ENCODE measurements around the gene LIPF. TPM values are rescaled to one million over a fixed set of nuclear protein-coding genes. Genes with fewer than 3 reads are reported as not detected.

The LIPF gene, protein sequence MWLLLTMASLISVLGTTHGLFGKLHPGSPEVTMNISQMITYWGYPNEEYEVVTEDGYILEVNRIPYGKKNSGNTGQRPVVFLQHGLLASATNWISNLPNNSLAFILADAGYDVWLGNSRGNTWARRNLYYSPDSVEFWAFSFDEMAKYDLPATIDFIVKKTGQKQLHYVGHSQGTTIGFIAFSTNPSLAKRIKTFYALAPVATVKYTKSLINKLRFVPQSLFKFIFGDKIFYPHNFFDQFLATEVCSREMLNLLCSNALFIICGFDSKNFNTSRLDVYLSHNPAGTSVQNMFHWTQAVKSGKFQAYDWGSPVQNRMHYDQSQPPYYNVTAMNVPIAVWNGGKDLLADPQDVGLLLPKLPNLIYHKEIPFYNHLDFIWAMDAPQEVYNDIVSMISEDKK
- not detected for total RNA-seq

DNA sequence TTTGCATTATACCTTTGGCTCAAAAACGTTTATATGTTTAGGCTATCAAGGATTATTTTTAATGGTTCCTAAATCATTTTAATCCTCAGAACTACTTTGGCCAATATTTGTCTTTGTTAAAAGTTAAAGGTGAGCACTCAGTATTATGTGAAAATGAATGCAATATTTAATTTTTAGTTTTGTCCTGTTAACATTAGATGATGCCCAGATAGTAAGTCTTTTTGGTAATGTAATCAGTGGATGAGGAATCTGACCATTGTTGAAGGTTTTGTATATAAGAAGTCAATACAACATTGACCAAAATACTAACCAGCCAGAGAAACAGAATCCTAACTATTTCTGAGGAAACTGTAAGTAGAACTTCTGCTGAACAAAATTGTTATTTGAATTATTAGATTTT is at the start of gene LIPF:
TSS of gene LIPF (plus strand) at position 301 of the 400 bp plus-strand sequence. CDS start 2,856 bp downstream, outside the sequence.
- POLR2A ChIA-PET, result no interaction called here
- H3K4me1 Mint-ChIP-seq, result peaks cover 1% of the 10 kb centered on the region
- no peak for DNase-seq
- intact Hi-C loops (cut with DNase I, micrococcal nuclease), result no loop called here
- ATAC-seq, result no peak
- peaks cover 13% of the 10 kb centered on the region for H3K27me3 Mint-ChIP-seq
- no peaks in the 10 kb centered on the region for H3K9me3 Mint-ChIP-seq (ENCODE audit: low read depth)
- H3K36me3 Mint-ChIP-seq (ENCODE audit: low read depth), result no peaks in the 10 kb centered on the region
- no peak within 1 kb of the TSS for H3K27ac Mint-ChIP-seq
- CTCF ChIA-PET, result no interaction called here
- H3K4me3 Mint-ChIP-seq, result no peak within 1 kb of the TSS

DNA sequence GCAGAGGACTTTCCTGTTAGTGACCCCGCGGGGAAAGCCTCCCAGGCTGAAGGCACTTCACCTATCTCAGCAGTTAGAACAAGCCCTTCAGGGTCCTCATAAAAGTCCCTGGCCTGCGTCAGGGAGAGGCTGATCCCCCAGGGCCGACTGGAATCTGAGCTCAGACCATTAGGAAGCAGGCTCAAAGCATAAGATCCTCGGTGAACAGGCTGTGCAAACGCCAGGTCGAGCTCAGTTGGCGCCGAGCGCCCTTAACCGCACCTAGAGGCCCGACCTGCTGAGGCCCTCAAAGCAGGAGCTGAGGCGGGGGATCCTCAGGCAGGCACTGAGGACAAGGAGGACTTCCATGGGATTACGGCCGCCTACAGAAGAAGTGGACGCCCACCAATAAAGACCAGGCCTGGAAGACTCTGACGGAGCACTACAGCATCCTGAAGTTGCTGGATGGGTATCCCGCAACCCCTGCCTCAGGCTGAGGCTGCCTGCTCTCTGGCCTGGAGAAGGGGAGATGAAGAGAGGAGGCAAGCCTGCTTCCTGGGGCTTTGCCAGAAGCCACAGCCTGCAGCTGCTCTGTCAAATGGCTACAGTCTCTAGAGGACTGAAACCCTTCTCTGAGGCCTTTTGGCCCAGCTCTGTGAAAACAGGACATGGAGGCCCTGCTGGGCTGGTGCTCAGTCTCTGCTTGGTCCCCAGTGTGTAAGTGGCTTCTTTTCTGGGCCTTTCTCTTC is 47.8 kb upstream of the LIPF start:
- Mint-ChIP-seq H3K4me3 (no peak overlapping the region), H3K27ac (no peak overlapping the region), H3K36me3 (ENCODE audit: low read depth) (no peaks in the 10 kb centered on the region), H3K27me3 (no peaks in the 10 kb centered on the region), H3K9me3 (ENCODE audit: low read depth) (no peaks in the 10 kb centered on the region), H3K4me1 (no peaks in the 10 kb centered on the region)
- intact Hi-C loops (cut with DNase I, micrococcal nuclease), result no loop called here
- ATAC-seq, result no peak
- DNase-seq, result no peak
- ChIA-PET CTCF (interaction anchor here (1.1 kb wide), 1 partner anchor 33 kb away, joined by 5 read pairs; the partner anchor contains the start of gene RNLS), POLR2A (no interaction called here)

DNA sequence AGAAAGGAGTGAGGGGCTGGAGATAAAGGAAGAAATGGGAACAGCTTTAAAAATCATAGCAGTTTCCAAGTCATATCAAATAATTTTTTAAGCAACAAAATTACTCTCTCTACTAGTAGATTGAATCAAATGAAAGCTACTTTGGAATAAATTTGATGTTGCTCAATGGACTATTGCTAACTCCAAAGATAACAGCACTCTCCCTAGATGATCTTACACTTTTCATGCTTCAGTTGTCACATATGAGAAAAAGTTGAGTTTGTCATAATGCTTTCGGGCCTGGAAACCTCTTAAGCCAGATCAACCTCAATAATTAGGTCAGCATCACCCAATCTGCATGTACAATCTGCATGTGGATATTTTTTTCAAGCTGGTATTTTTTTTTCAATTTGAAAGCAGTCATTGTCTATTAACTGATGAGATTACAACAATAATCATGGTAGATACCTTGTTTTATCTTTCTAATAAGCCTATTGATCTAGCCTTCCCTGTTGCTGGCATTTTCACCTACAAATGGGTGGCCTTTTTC is 46.4 kb upstream of the LIPF start:
- no peaks in the 10 kb centered on the region for H3K36me3 Mint-ChIP-seq (ENCODE audit: low read depth)

DNA sequence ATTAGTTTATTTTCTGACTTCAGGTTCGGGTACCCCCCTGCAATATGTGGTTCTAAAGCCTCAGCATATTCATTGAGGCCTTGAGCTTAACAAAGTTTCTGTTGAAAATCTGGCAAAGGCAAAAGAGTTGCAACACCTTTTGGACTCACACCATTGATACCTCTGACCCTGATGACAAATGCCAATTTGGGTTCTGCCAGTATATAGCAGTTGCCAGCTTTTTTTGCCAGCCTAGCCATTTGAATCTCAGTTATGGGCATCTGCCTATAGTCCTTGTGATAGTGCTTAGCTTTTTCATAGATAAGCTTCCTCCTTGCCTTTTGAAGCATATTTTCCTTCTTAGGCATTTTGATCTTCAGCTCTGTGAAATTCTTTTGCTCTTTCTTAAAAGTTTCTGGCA is 45.7 kb upstream of the LIPF start:
- ChIA-PET POLR2A (no interaction called here), CTCF (no interaction called here)
- no peak for ATAC-seq
- H3K27me3 Mint-ChIP-seq, result no peaks in the 10 kb centered on the region
- no peaks in the 10 kb centered on the region for H3K9me3 Mint-ChIP-seq (ENCODE audit: low read depth)
- H3K36me3 Mint-ChIP-seq (ENCODE audit: low read depth), result no peaks in the 10 kb centered on the region
- H3K27ac Mint-ChIP-seq, result no peak overlapping the region
- DNase-seq, result no peak
- H3K4me3 Mint-ChIP-seq, result no peak overlapping the region
- intact Hi-C loops (cut with DNase I, micrococcal nuclease), result no loop called here
- H3K4me1 Mint-ChIP-seq, result no peaks in the 10 kb centered on the region

More for the DNA sequence above, 46.4 kb upstream of the LIPF start:
- Mint-ChIP-seq H3K4me1 (no peaks in the 10 kb centered on the region), H3K4me3 (no peak overlapping the region), H3K27me3 (no peaks in the 10 kb centered on the region), H3K9me3 (ENCODE audit: low read depth) (no peaks in the 10 kb centered on the region), H3K27ac (no peak overlapping the region)
- ATAC-seq, result no peak
- CTCF ChIA-PET, result interaction anchor here (0.8 to 1.1 kb wide), 3 partner anchors 35 to 206 kb away, joined by 3 to 5 read pairs (median 4); partner anchors contain the start of gene RNLS
- DNase-seq, result no peak
- intact Hi-C loops (cut with DNase I, micrococcal nuclease), result no loop called here
- POLR2A ChIA-PET, result no interaction called here

DNA sequence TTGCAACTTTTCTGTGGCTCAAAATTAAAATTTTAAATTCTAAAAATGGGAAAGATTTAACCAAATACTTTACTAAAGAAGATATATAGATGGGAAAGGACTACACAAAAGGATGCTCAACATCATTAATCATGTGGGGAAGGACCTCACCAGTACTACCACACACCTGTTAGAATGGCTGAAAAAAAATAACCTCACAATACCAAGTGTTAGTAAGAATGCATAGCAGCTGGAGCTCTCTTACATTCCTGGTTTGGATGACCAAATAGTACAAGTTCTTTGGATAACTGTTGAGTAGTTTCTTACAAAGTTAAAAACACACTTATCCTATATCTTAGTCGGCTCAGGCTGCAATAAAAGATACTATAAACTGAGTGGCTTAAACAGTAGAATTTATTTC is 43.8 kb upstream of the LIPF start:
- intact Hi-C loops (cut with DNase I, micrococcal nuclease), result no loop called here
- CTCF ChIA-PET, result interaction anchor here (0.7 kb wide), 1 partner anchor 37 kb away, joined by 3 read pairs; the partner anchor contains the start of gene RNLS
- Mint-ChIP-seq H3K9me3 (ENCODE audit: low read depth) (no peaks in the 10 kb centered on the region), H3K4me3 (no peak overlapping the region), H3K36me3 (ENCODE audit: low read depth) (no peaks in the 10 kb centered on the region), H3K4me1 (no peaks in the 10 kb centered on the region), H3K27ac (no peak overlapping the region), H3K27me3 (no peaks in the 10 kb centered on the region)
- ATAC-seq, result no peak
- POLR2A ChIA-PET, result no interaction called here
- no peak for DNase-seq

DNA sequence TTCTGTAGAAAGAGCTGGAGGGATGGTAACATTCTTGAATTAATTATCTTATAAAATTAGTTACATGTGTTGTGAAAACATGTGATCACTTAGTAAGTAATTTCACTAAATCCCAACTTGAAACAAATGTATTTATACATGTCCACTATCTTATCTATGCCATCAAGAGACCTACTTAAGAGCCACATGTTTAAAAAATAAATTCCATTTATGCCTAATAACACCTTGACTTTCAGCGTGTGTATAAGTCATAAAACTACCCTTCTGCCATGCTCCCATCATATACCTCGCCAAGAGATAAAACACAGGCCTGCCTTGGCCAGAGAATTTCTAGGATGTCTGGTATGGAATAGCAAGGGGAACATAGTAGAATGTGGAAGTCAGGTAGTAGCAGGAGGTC is 40.4 kb upstream of the LIPF start:
- DNase-seq, result no peak
- ATAC-seq, result no peak
- ChIA-PET POLR2A (no interaction called here), CTCF (interaction anchor here (0.7 kb wide), 1 partner anchor 12 kb away, joined by 3 read pairs; no protein-coding TSS in a partner anchor)
- Mint-ChIP-seq H3K9me3 (ENCODE audit: low read depth) (peaks cover 4% of the 10 kb centered on the region), H3K4me1 (no peaks in the 10 kb centered on the region), H3K27me3 (no peaks in the 10 kb centered on the region), H3K4me3 (no peak overlapping the region), H3K27ac (no peak overlapping the region), H3K36me3 (ENCODE audit: low read depth) (no peaks in the 10 kb centered on the region)
- intact Hi-C loops (cut with DNase I, micrococcal nuclease), result no loop called here

DNA sequence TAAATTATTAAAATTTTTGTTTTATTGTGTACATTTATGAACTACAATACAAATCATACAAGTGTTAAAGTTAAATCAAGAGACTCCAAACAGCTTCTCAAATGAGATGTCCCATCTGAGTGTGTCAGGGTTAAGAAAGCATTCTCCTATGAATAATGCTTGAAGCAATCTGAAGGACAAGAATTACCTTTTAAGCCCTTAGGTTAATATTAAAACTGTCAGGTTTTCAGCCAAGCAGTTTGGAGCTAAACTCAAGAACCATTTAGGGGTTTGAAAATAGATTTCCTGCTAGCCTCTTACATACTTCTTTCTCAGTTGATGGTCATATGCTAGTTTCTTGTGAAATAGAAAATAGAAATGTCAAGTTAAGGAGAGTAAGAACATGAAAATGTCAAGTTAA is 39.4 kb upstream of the LIPF start:
- H3K27ac Mint-ChIP-seq, result no peak overlapping the region
- peaks cover 4% of the 10 kb centered on the region for H3K9me3 Mint-ChIP-seq (ENCODE audit: low read depth)
- intact Hi-C loops (cut with DNase I, micrococcal nuclease), result no loop called here
- no peak for ATAC-seq
- ChIA-PET CTCF (no interaction called here), POLR2A (no interaction called here)
- H3K36me3 Mint-ChIP-seq (ENCODE audit: low read depth), result no peaks in the 10 kb centered on the region
- H3K4me3 Mint-ChIP-seq, result no peak overlapping the region
- no peak for DNase-seq
- no peaks in the 10 kb centered on the region for H3K4me1 Mint-ChIP-seq
- no peaks in the 10 kb centered on the region for H3K27me3 Mint-ChIP-seq

DNA sequence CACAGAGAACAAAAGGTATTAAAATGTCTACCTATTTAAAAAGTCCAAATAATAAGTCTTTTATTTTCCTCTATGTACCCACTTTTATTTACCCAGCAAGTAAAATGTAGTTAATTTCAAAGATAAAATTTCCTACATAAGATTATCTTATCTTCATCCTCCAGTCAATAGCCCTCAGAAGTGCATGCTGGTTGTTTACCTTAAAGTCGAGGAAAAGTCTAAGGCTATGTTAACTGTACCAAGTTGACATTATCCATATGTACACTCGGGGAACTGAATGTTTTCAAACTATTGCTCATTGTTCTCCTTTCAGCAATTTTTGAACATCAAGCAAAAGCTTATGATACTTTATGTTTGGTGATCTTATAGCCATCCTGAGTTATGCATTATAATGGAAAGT is 24.1 kb upstream of the LIPF start:
- Mint-ChIP-seq H3K27me3 (peaks cover 23% of the 10 kb centered on the region), H3K4me1 (no peaks in the 10 kb centered on the region), H3K36me3 (ENCODE audit: low read depth) (no peaks in the 10 kb centered on the region), H3K4me3 (no peak overlapping the region), H3K9me3 (ENCODE audit: low read depth) (no peaks in the 10 kb centered on the region), H3K27ac (no peak overlapping the region)
- ATAC-seq (no peak), DNase-seq (no peak)
- CTCF ChIA-PET, result no interaction called here
- POLR2A ChIA-PET, result interaction anchor here (0.5 kb wide), 1 partner anchor 295 kb away, joined by 3 read pairs; no protein-coding TSS in a partner anchor
- intact Hi-C loops (cut with DNase I, micrococcal nuclease), result no loop called here

DNA sequence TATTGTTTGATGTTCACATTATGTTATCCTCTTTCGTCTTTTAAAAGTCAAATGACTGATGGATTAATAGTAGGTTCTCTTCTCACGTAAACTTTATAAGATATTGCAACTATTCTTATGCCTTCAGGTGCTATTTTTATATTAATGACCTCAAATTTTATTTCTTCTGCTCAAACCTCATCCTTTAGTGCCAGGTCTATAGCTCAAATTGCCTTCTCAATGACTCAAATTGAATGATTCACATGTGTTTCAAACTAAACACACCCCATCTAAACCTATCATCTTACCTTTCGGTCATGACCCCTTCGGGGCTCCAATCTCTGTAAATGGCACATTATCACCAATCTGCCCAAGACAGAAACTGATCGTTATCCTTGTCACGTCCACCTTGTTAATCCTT is 22.0 kb upstream of the LIPF start:
- intact Hi-C loops (cut with DNase I, micrococcal nuclease), result no loop called here
- ChIA-PET CTCF (no interaction called here), POLR2A (no interaction called here)
- H3K4me3 Mint-ChIP-seq, result no peak overlapping the region
- no peaks in the 10 kb centered on the region for H3K4me1 Mint-ChIP-seq
- no peaks in the 10 kb centered on the region for H3K9me3 Mint-ChIP-seq (ENCODE audit: low read depth)
- peaks cover 19% of the 10 kb centered on the region for H3K27me3 Mint-ChIP-seq
- H3K27ac Mint-ChIP-seq, result no peak overlapping the region
- H3K36me3 Mint-ChIP-seq (ENCODE audit: low read depth), result no peaks in the 10 kb centered on the region
- no peak for ATAC-seq
- no peak for DNase-seq

DNA sequence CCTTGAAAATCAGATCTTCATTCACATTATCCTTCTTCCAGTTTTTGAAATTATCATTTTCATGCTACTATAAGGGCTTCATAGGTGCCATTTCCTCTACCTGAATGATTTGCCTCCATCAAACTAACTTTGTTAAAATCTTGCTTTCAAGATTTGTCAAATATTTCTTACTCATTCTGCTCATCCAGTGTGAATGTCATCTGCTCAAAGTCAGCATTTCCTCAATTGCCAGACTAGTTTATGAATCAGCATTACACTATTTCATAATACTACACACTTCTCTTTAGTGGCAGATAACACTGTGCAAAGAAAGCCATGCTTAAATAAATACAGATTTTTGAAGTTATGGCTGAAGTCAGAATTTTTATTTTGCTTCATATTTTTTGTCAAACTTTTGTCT is 21.3 kb upstream of the LIPF start:
- CTCF ChIA-PET, result no interaction called here
- H3K27ac Mint-ChIP-seq, result no peak overlapping the region
- no peaks in the 10 kb centered on the region for H3K36me3 Mint-ChIP-seq (ENCODE audit: low read depth)
- H3K4me1 Mint-ChIP-seq, result no peaks in the 10 kb centered on the region
- POLR2A ChIA-PET, result no interaction called here
- intact Hi-C loops (cut with DNase I, micrococcal nuclease), result no loop called here
- no peak overlapping the region for H3K4me3 Mint-ChIP-seq
- no peaks in the 10 kb centered on the region for H3K9me3 Mint-ChIP-seq (ENCODE audit: low read depth)
- H3K27me3 Mint-ChIP-seq, result peaks cover 17% of the 10 kb centered on the region
- peak; percentile 68 for ATAC-seq
- DNase-seq, result no peak

DNA sequence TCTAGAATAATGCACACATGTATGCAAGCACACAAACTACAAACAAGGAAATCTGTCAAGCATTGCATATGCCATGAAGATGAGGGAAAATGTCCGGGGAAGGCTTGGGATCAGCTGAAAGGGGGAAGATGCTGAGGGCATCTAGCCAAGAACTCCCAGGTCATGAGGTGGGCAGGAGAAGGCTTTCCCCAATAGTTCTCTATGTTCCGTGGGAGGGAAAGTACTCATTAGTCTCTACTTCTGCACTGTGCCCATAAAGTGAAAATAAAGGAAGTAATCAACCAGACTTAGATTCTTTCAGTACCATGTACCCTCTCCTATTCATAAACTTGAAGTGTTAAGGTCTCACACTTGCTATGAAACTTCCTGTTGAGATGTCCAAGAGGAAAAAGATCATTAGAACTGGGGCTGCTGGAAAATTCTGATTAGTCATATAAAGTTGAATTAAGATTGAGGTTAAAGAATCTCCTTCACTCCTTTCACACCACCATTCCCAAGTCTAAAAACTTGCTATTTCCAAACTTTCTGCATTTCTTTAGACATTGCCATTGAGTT is 17.1 kb upstream of the LIPF start:
- Mint-ChIP-seq H3K9me3 (ENCODE audit: low read depth) (no peaks in the 10 kb centered on the region), H3K36me3 (ENCODE audit: low read depth) (no peaks in the 10 kb centered on the region), H3K4me1 (no peaks in the 10 kb centered on the region), H3K4me3 (no peak overlapping the region), H3K27me3 (peaks cover 18% of the 10 kb centered on the region), H3K27ac (no peak overlapping the region)
- ATAC-seq, result no peak
- CTCF ChIA-PET, result interaction anchor here (0.6 kb wide), 1 partner anchor 358 kb away, joined by 3 read pairs; no protein-coding TSS in a partner anchor
- intact Hi-C loops (cut with DNase I, micrococcal nuclease), result no loop called here
- DNase-seq, result no peak
- POLR2A ChIA-PET, result no interaction called here

Data from activated CD4-positive, alpha-beta T cell treated with anti-CD3 and anti-CD28 coated beads for 36 hours (primary cell).